Activated CD4-positive, alpha-beta memory T cell treated with anti-CD3 and anti-CD28 coated beads for 36 hours (primary cell): ENCODE data around the gene GPR176. TPM values are rescaled to one million over a fixed set of nuclear protein-coding genes. Genes with fewer than 3 reads are reported as not detected.

Experiments used
- CTCF ChIA-PET: fragments of 350-600 bp; sonication (Branson Sonifier 250); formaldehyde crosslinking; loops from one replicate; lab custom pipeline; 2021; ENCODE audit warnings: antibody characterized with exemption, inconsistent platforms; lab: Charles Lee
- POLR2A ChIA-PET: fragments of 350-600 bp; sonication (Branson Sonifier 250); formaldehyde crosslinking; loops from one replicate; lab custom pipeline; 2021; ENCODE audit warnings: antibody characterized with exemption; lab: Charles Lee
- DNase-seq: peaks from one replicate; pipeline ENCODE4 v3.0.0-alpha.2; 2020
- H3K27ac Mint-ChIP-seq: one replicate; pipeline ENCODE4 v1.8.0; 2021; ENCODE audit warnings: mixed read lengths
- H3K27me3 Mint-ChIP-seq: one replicate; pipeline ENCODE4 v1.8.0; 2021; ENCODE audit warnings: mixed read lengths
- H3K36me3 Mint-ChIP-seq: one replicate; pipeline ENCODE4 v1.8.0; 2021; ENCODE audit warnings: mixed read lengths
- H3K4me1 Mint-ChIP-seq: one replicate; pipeline ENCODE4 v1.8.0; 2021; ENCODE audit warnings: low read depth, mixed read lengths
- H3K4me3 Mint-ChIP-seq: one replicate; pipeline ENCODE4 v1.8.0; 2021; ENCODE audit warnings: mild to moderate bottlenecking, mixed read lengths
- H3K9me3 Mint-ChIP-seq: one replicate; pipeline ENCODE4 v1.8.0; 2021; ENCODE audit warnings: mixed read lengths
- intact Hi-C: fragments of 100-400 bp; cut with micrococcal nuclease; formaldehyde crosslinking; loops from one replicate; pipeline ENCODE4 v1.15.1; 2023
- total RNA-seq, 2 experiments: library from RNA; stranded (reverse); gene quantifications; one replicate each; pipeline ENCODE4 v1.2.3, GENCODE V29; 2021

GPR176 gene
- total RNA-seq, 2 experiments from 2014 or later, result 0.21 to 0.27 TPM

DNA sequence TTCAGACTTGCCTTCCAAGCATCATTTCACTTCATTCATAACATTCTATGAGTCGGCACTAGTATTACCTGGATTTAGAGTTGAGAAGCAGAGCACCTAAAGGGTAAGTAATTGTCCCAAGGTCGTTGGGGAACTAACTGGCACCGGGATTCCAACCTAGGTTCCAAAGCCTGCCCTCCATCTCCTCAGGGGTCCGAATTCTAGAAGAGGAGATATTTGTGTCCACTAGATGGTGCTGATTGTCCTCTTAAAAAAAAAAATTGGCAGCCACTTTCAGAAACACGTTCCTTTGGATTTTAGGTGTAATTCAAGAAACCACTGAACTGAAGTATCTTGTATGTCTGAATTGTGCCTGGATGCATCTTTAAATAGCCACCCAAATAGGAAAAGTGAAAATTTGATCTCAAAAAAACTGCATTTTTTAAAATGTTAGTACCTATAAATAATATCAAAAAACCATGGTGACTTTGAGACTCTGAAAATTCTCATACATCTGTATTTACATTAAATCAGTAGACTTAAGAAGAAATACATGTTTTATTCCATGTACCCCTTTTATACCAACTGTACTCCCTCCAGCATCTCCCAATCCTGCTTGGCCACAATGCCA is 133.5 kb downstream of the GPR176 start:
- intact Hi-C loops, result loop anchor here (1.0 to 10.0 kb wide), 4 partner anchors 89 to 1232 kb away; partner anchors contain the start of gene PLCB2
- no peaks in the 10 kb centered on the region for H3K36me3 Mint-ChIP-seq
- DNase-seq, result no peak
- no peaks in the 10 kb centered on the region for H3K27me3 Mint-ChIP-seq
- H3K9me3 Mint-ChIP-seq, result no peaks in the 10 kb centered on the region
- no peak overlapping the region for H3K4me3 Mint-ChIP-seq
- H3K4me1 Mint-ChIP-seq, result peaks cover 50% of the 10 kb centered on the region
- CTCF ChIA-PET, result interaction anchor here (0.7 to 3.3 kb wide), 10 partner anchors 30 to 493 kb away, joined by 3 to 29 read pairs (median 5); partner anchors contain the start of gene EIF2AK4
- POLR2A ChIA-PET, result no interaction called here
- H3K27ac Mint-ChIP-seq, result no peak overlapping the region

DNA sequence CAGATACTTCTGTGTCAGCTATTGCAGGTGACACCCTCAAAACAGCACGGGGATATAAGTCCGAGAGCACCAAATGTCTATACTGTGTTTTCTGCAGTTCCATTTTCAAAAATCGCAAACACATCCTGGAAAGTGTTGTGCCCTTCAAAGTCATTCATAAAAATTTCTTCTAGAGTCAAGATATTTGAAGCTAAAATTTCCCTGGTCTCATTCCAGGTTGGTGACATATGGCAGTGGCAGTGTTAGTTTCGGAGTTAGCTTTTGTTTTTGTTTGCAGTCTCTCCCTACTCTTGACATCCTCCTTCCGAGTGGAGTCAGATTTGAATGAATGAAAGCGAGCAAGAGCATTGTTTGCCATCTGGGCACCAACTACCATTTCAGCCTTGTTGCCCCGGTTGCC is 134.2 kb downstream of the GPR176 start:
- Mint-ChIP-seq H3K27me3 (no peaks in the 10 kb centered on the region), H3K4me1 (peaks cover 54% of the 10 kb centered on the region), H3K9me3 (no peaks in the 10 kb centered on the region), H3K4me3 (no peak overlapping the region), H3K27ac (no peak overlapping the region), H3K36me3 (no peaks in the 10 kb centered on the region)
- ChIA-PET CTCF (interaction anchor here (0.9 to 2.2 kb wide), 7 partner anchors 90 to 493 kb away, joined by 3 to 17 read pairs (median 5); partner anchors contain the start of genes EIF2AK4 and SRP14), POLR2A (no interaction called here)
- intact Hi-C loops, result loop anchor here (1.0 to 10.0 kb wide), 4 partner anchors 89 to 1231 kb away; partner anchors contain the start of gene PLCB2
- no peak for DNase-seq

DNA sequence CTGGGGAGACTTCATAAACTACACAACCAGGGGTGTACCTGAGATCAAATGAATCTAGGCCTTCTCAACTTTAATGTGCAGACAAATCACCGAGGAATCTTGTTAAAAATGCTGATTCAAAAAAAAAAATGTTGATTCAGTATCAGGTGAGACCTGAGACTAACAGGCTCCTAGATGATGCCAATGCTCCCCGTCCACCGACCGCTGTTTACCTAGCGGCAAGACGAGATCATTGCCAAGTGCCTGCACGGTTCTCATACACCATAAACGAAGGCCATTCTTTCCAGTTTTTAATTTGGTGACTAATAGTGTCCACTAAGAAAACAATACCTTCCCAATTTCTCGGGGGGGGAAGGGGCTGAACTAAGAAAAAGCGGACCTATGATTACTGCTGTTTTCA is 134.9 kb downstream of the GPR176 start:
- Mint-ChIP-seq H3K27ac (no peak overlapping the region), H3K27me3 (no peaks in the 10 kb centered on the region), H3K4me3 (no peak overlapping the region), H3K36me3 (no peaks in the 10 kb centered on the region), H3K4me1 (peaks cover 54% of the 10 kb centered on the region), H3K9me3 (no peaks in the 10 kb centered on the region)
- CTCF ChIA-PET, result interaction anchor here (1.1 to 2.2 kb wide), 6 partner anchors 91 to 489 kb away, joined by 3 to 17 read pairs (median 5); partner anchors contain the start of genes EIF2AK4 and SRP14
- POLR2A ChIA-PET, result no interaction called here
- intact Hi-C loops, result loop anchor here (10.0 kb wide), 2 partner anchors 520 to 1230 kb away; partner anchors contain the start of gene PLCB2
- DNase-seq, result no peak

DNA sequence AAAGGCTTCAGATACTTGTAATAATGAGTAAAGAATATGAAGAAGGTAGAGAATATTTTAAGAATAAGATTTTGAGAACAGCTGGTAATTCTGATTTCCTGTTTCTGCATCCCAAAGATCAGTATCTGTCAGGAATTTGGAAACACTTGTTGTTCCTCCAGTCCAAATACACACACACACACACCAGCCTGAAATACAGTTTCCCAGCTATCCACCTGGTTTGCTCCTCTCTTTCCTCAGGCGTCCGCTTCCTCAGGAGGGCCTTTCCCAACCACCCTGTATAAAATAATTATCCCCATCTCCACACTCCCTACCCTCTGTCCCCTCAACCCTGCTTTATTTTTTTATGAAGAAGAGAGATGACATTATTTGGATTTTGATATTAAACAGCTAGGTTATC is 135.4 kb downstream of the GPR176 start:
- ChIA-PET CTCF (interaction anchor here (0.6 to 3.0 kb wide), 5 partner anchors 90 to 490 kb away, joined by 3 to 12 read pairs (median 5); partner anchors contain the start of genes EIF2AK4 and SRP14), POLR2A (no interaction called here)
- intact Hi-C loops, result loop anchor here (5.0 to 10.0 kb wide), 4 partner anchors 148 to 1230 kb away; partner anchors contain the start of genes BMF, EIF2AK4 and PLCB2
- H3K27me3 Mint-ChIP-seq, result no peaks in the 10 kb centered on the region
- no peak for DNase-seq
- H3K36me3 Mint-ChIP-seq, result no peaks in the 10 kb centered on the region
- no peaks in the 10 kb centered on the region for H3K9me3 Mint-ChIP-seq
- peak overlapping the region; percentile 36 for H3K27ac Mint-ChIP-seq
- H3K4me3 Mint-ChIP-seq, result no peak overlapping the region
- H3K4me1 Mint-ChIP-seq, result peaks cover 54% of the 10 kb centered on the region

DNA sequence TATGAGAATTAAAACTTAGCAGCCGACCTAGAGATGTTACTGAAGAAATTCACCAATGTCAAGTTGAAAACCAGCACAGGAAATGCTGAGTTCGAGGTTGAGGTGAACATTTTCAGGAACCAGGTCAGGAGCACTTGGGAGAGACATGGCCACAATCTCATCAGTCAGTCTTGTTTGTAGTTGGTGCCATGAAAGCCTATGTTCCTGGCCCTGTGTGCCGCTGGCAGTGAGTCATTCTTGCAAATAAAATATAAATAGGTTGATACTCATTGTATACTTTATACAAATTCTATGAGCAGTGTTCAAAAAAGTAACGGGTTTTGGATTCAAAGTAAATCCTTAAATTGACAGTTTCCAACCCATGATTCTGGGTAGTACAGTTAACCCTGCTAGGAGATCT is 135.9 kb downstream of the GPR176 start:
- intact Hi-C loops, result loop anchor here (5.0 to 10.0 kb wide), 4 partner anchors 148 to 1229 kb away; partner anchors contain the start of genes BMF, EIF2AK4 and PLCB2
- Mint-ChIP-seq H3K9me3 (no peaks in the 10 kb centered on the region), H3K36me3 (no peaks in the 10 kb centered on the region), H3K27me3 (no peaks in the 10 kb centered on the region), H3K4me3 (peak overlapping the region; percentile 79), H3K27ac (peak overlapping the region; percentile 93), H3K4me1 (peaks cover 54% of the 10 kb centered on the region)
- CTCF ChIA-PET, result interaction anchor here (1.2 to 3.0 kb wide), 3 partner anchors 27 to 490 kb away, joined by 4 to 12 read pairs (median 10); no protein-coding TSS in a partner anchor
- no peak for DNase-seq
- POLR2A ChIA-PET, result no interaction called here

DNA sequence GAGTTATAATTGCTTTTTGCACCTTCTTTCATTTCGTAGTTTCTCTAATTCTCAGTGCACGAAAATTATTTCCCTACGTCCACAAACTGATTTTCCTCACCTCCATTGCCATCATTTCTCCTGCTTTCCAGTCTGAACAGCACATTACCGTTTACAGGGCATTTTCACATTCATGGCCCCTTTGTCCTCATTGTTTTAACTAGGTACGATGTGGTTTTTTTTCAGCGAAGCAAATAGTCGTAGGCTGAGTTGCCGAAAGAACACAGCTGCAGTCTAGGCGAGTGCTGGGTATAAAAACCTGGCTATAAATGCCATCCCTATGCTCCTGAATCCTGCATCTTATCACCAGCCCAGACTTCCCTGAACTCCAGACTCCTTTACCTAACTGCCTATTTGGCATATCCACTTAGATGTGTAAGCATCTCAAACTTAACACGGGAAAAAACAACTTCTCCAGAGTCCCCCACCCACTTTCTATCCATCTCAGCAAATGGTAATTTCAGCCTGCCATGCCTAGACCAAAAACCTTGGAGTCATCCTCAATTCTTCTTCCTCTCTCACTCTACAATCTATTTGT is 136.7 kb downstream of the GPR176 start:
- DNase-seq, result no peak
- H3K9me3 Mint-ChIP-seq, result no peaks in the 10 kb centered on the region
- ChIA-PET POLR2A (interaction anchor here (0.7 to 1.9 kb wide), 3 partner anchors 127 to 159 kb away, joined by 3 to 4 read pairs (median 4); partner anchors contain the start of gene EIF2AK4), CTCF (interaction anchor here (1.1 to 3.0 kb wide), 8 partner anchors 10 to 491 kb away, joined by 3 to 12 read pairs (median 4); no protein-coding TSS in a partner anchor)
- H3K27me3 Mint-ChIP-seq, result no peaks in the 10 kb centered on the region
- peaks cover 49% of the 10 kb centered on the region for H3K4me1 Mint-ChIP-seq
- peak overlapping the region; percentile 79 for H3K4me3 Mint-ChIP-seq
- intact Hi-C loops, result loop anchor here (2.0 to 10.0 kb wide), 6 partner anchors 91 to 1229 kb away; partner anchors contain the start of genes BMF, EIF2AK4, PLCB2 and SRP14
- no peaks in the 10 kb centered on the region for H3K36me3 Mint-ChIP-seq
- H3K27ac Mint-ChIP-seq, result peak overlapping the region; percentile 93

DNA sequence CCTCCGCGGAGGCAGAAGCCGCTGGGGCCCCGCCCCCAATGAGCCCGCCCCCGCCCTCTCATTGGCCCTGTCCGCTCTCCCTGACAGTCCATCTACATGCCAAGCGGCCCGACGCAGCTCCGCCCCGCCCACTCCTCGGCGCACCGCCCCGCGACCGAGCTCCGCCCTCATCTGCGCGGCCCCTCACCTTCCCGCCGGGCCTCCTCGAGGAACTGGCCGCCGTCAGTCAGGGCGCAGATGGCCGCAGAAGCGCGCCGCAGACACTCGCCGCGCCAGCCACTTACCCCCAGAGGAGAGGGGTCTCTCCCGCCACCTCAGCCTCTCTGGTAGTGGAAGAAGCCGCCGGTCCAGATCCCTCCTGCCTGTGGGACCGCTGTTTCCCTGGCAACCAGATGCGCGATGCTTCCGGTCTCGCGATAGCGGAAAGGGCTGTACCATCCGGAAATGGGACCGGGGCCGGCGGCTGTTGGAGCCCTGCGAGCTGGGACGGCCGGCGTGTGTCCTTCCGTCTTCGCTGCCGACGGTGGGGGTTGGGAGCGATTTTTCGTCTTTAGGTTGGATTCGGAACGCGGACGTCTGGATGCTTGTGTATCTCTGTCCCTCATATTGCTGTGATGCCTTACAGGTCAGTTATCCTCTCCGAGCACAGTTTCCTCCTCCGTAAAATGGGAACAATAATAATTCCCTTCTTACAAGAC is 137.5 kb downstream of the GPR176 start, which contains the start of gene FSIP1:
TSS of gene FSIP1 (minus strand) at position 401 of the 698 bp plus-strand sequence. CDS start 6,317 bp downstream, outside the sequence.
- peak; percentile 97 for DNase-seq
- peak within 1 kb of the TSS; percentile 79 for H3K4me3 Mint-ChIP-seq
- peak within 1 kb of the TSS; percentile 93 for H3K27ac Mint-ChIP-seq
- no peaks in the 10 kb centered on the region for H3K27me3 Mint-ChIP-seq
- peaks cover 41% of the 10 kb centered on the region for H3K4me1 Mint-ChIP-seq
- ChIA-PET POLR2A (interaction anchor here (0.6 to 1.9 kb wide), 5 partner anchors 128 to 1172 kb away, joined by 3 to 4 read pairs (median 3); partner anchors contain the start of gene EIF2AK4), CTCF (interaction anchor here (1.1 to 3.0 kb wide), 8 partner anchors 10 to 491 kb away, joined by 3 to 12 read pairs (median 4); no protein-coding TSS in a partner anchor)
- intact Hi-C loops, result loop anchor here (1.0 to 10.0 kb wide), 8 partner anchors 92 to 1228 kb away; partner anchors contain the start of genes BMF, EIF2AK4, PLCB2 and SRP14
- H3K36me3 Mint-ChIP-seq, result no peaks in the 10 kb centered on the region
- H3K9me3 Mint-ChIP-seq, result no peaks in the 10 kb centered on the region

DNA sequence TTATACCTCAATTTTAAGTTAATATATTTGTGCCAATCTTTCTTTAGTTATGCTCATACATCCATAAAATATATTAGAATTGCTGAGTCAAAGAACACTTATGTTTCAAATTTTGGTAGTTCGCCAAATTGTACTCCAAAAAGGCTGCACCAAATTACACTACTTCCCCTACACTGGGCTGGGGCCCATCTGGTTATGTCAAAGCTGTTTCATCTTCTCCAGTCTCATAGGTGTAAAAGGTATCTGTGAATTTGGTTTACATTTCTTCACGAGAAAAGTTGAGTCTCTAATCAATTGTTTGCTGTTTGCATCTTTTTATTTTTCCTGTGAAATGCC is 138.1 kb downstream of the GPR176 start:
- H3K27me3 Mint-ChIP-seq, result no peaks in the 10 kb centered on the region
- H3K4me3 Mint-ChIP-seq, result peak overlapping the region; percentile 79
- H3K4me1 Mint-ChIP-seq, result peaks cover 41% of the 10 kb centered on the region
- no peaks in the 10 kb centered on the region for H3K9me3 Mint-ChIP-seq
- no peaks in the 10 kb centered on the region for H3K36me3 Mint-ChIP-seq
- ChIA-PET CTCF (interaction anchor here (1.2 to 3.0 kb wide), 4 partner anchors 9 to 264 kb away, joined by 3 to 12 read pairs (median 6); no protein-coding TSS in a partner anchor), POLR2A (interaction anchor here (0.6 to 1.9 kb wide), 4 partner anchors 152 to 1171 kb away, joined by 3 to 4 read pairs (median 4); partner anchors contain the start of gene EIF2AK4)
- peak overlapping the region; percentile 93 for H3K27ac Mint-ChIP-seq
- intact Hi-C loops, result loop anchor here (1.0 to 10.0 kb wide), 8 partner anchors 93 to 1227 kb away; partner anchors contain the start of genes BMF, EIF2AK4, PLCB2 and SRP14
- DNase-seq, result no peak

DNA sequence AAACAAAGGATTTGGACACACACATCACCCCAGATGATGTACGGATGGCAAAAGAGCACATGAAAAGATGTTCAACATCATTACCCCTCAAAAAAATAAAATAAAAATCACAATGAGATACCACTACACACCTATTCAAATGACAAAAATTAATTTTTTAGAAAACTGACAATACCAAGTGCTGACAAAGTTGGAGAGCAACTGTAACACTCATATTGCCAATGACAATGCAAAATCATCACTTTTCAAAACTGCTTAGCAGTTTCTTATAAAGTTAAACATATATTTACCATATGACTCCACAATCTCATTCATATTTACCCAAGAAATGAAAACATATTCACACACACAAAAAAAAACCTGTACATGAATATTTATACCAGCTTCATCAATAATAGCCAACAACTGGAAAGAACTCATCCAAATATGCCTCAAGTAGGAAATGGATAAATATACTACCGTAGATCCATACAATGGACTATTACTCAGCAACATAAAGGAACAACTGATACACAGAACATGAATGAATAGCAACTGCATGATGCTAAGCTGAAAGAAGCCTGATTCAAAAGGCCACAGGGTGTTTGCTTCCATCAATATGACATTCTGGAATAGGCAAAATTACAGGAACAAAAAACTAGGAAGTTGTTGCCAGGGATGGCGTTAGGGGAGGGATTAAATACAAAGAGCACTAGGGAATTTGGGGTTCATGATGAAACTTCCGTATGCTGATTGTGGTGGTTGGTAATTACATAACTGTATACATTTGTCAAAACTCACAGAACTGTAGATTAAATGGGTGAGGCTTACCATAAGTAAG is 138.7 kb downstream of the GPR176 start:
- intact Hi-C loops, result loop anchor here (5.0 to 10.0 kb wide), 4 partner anchors 151 to 1227 kb away; partner anchors contain the start of genes BMF, EIF2AK4 and PLCB2
- DNase-seq, result no peak
- peaks cover 38% of the 10 kb centered on the region for H3K4me1 Mint-ChIP-seq
- ChIA-PET CTCF (interaction anchor here (0.6 to 3.0 kb wide), 4 partner anchors 23 to 264 kb away, joined by 3 to 12 read pairs (median 4); no protein-coding TSS in a partner anchor), POLR2A (no interaction called here)
- H3K27me3 Mint-ChIP-seq, result no peaks in the 10 kb centered on the region
- H3K36me3 Mint-ChIP-seq, result no peaks in the 10 kb centered on the region
- no peaks in the 10 kb centered on the region for H3K9me3 Mint-ChIP-seq
- H3K27ac Mint-ChIP-seq, result peak overlapping the region; percentile 64
- H3K4me3 Mint-ChIP-seq, result peak overlapping the region; percentile 38

DNA sequence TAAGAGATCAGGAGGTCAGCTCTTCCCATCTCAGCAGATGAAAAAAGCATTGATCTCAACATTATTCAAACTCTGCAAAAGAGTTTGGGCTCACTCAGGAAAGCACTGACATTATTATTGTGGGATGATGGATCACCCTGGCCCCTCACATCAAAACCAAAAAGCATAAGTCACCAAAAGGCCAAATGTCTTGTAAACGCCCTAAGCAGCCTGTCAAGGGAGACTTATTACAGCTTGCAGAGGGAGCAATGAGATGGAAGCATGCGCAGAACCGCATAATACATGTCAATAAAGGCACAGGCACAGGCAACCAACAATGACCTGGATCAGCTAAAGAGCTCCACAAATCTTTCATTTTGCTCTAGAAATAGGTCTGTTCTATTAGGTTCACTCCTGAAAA is 142.0 kb downstream of the GPR176 start:
- Mint-ChIP-seq H3K4me3 (no peak overlapping the region), H3K36me3 (no peaks in the 10 kb centered on the region), H3K27ac (no peak overlapping the region), H3K27me3 (no peaks in the 10 kb centered on the region), H3K9me3 (no peaks in the 10 kb centered on the region), H3K4me1 (peaks cover 25% of the 10 kb centered on the region)
- ChIA-PET CTCF (interaction anchor here (1.9 kb wide), 1 partner anchor 10 kb away, joined by 8 read pairs; no protein-coding TSS in a partner anchor), POLR2A (no interaction called here)
- DNase-seq, result no peak
- intact Hi-C loops, result no loop called here
